K562 (cell line): ENCODE results near the gene ECI2. TPM values are rescaled to one million over a fixed set of nuclear protein-coding genes. Genes with fewer than 3 reads are reported as not detected.

ENCODE experiments used
- ATAC-seq: fragments of 200-7000 bp; cut with Tn5 transposase; 3 replicates; pipeline ENCODE4 v1.9.1; 2020; ENCODE audit warnings: moderate library complexity
- BruUV-seq: library from RNA; stranded (reverse); fragments of 400-500 nt; replicated peaks from 2 replicates; lab custom pipeline; 2021; lab: Mats Ljungman, UMichigan
- CTCF ChIA-PET: fragments of 300-600 bp; formaldehyde crosslinking; extraction: SDS; loops from one replicate; lab custom pipeline; 2021; ENCODE audit warnings: low intra/inter-chr PET ratio; lab: Yijun Ruan, JAX
- POLR2A ChIA-PET: fragments of 300-600, 350-650 bp; sonication (Branson Sonifier 250); formaldehyde crosslinking; extraction: SDS; loops from one replicate; lab custom pipeline; 2021; ENCODE audit warnings: antibody characterized with exemption, inconsistent platforms; lab: Yijun Ruan, JAX
- DNase-seq, 4 experiments: peaks; one replicate each; pipeline versions ENCODE4 v3.0.0 to v3.0.0-alpha.2; 2011 to 2018; ENCODE audit warnings: low spot score in 3 of 4, mixed read lengths in 3 of 4; ENCODE audit errors: extremely low read depth in 1 of 4
- FAIRE-seq: peaks from 2 replicates; lab custom pipeline; 2011; peaks lifted over from hg19 to GRCh38; lab: Jason Lieb, UNC
- H2AFZ ChIP-seq: 2 replicates; pipeline ENCODE4 v1.6.0; 2011; ENCODE audit warnings: low read depth, low read length, control low read depth, inconsistent platforms
- H3K27ac ChIP-seq: fragments of 200-600 bp; 3 replicates; pipeline ENCODE4 v1.8.0; 2011; ENCODE audit warnings: low read depth, mild to moderate bottlenecking, control low read depth, inconsistent platforms, low read length, moderate library complexity, mixed read lengths; ENCODE audit errors: extremely low read depth
- H3K27me3 ChIP-seq, 2 experiments: fragments of 300-600 bp in 1 of 2; 2 replicates in 1 of 2; 3 replicates in 1 of 2; pipeline versions ENCODE4 v1.6.0 to v1.8.0; 2011; ENCODE audit warnings: inconsistent platforms in 2 of 2, low read length in 2 of 2, mild to moderate bottlenecking in 1 of 2, mixed read lengths in 1 of 2, moderate library complexity in 1 of 2; ENCODE audit not compliant: control insufficient read depth in 2 of 2, insufficient read depth in 2 of 2
- H3K36me3 ChIP-seq: fragments of 300-600 bp; 3 replicates; pipeline ENCODE4 v1.8.0; 2011; ENCODE audit warnings: mild to moderate bottlenecking, low read length, inconsistent platforms; ENCODE audit not compliant: control insufficient read depth, insufficient read depth
- H3K4me1 ChIP-seq, 2 experiments: fragments of 200-600 bp in 1 of 2; replicated peaks in 1 of 2; 2 replicates in 1 of 2; 3 replicates in 1 of 2; pipeline versions ENCODE4 v1.5.1 to v1.8.0; 2011; ENCODE audit warnings: inconsistent platforms in 2 of 2, low read length in 2 of 2, mild to moderate bottlenecking in 1 of 2, mixed read lengths in 1 of 2, moderate library complexity in 1 of 2; ENCODE audit not compliant: control insufficient read depth in 2 of 2, insufficient read depth in 2 of 2
- H3K4me2 ChIP-seq: 2 replicates; pipeline ENCODE4 v1.6.1; 2011; ENCODE audit warnings: low read length, control low read depth, inconsistent platforms, mixed read lengths; ENCODE audit not compliant: insufficient read depth
- H3K4me3 ChIP-seq: fragments of 200-600 bp; sonication (generic), shearing (Covaris generic); 2 replicates; pipeline ENCODE4 v1.5.1; 2016; ENCODE audit warnings: control low read depth, inconsistent platforms
- H3K79me2 ChIP-seq: fragments of 200-600 bp; 3 replicates; pipeline ENCODE4 v1.8.0; 2011; ENCODE audit warnings: low read length, inconsistent platforms; ENCODE audit not compliant: control insufficient read depth, insufficient read depth
- H3K9ac ChIP-seq, 2 experiments: 2 replicates each; pipeline versions ENCODE4 v1.6.0 to v1.6.1; 2011; ENCODE audit warnings: low read depth in 2 of 2, low read length in 2 of 2, control low read depth in 1 of 2, inconsistent platforms in 1 of 2, mild to moderate bottlenecking in 1 of 2, mixed read lengths in 1 of 2; ENCODE audit not compliant: insufficient read depth in 1 of 2
- H3K9me1 ChIP-seq: one replicate; pipeline ENCODE4 v1.6.0; 2011; ENCODE audit warnings: inconsistent platforms, mild to moderate bottlenecking, low read length, moderate library complexity; ENCODE audit not compliant: control insufficient read depth, insufficient read depth
- H3K9me3 ChIP-seq: replicated peaks from 2 replicates; pipeline ENCODE4 v1.5.1; 2011; ENCODE audit warnings: low read depth, low read length, inconsistent platforms; ENCODE audit not compliant: control insufficient read depth, insufficient read depth
- H4K20me1 ChIP-seq: replicated peaks from 2 replicates; pipeline ENCODE4 v1.6.1; 2011; ENCODE audit warnings: low read length, inconsistent platforms, mixed read lengths; ENCODE audit not compliant: control insufficient read depth, insufficient read depth
- BRCA1 ChIP-seq, 2 experiments: fragments of 450-650 bp in 1 of 2; sonication (generic) in 1 of 2; formaldehyde crosslinking in 1 of 2; IDR thresholded peaks; 2 replicates each; pipeline versions ENCODE4 v1.5.0 to v1.6.1; 2017 to 2020; ENCODE audit warnings: mild to moderate bottlenecking in 1 of 2, missing genetic modification reagents in 1 of 2
- CC2D1A ChIP-seq: fragments of 450-650 bp; IDR thresholded peaks from 2 replicates; pipeline ENCODE4 v1.6.1; 2017; ENCODE audit warnings: mild to moderate bottlenecking
- CHD2 ChIP-seq: IDR thresholded peaks from 2 replicates; pipeline ENCODE4 v1.6.1; 2011; ENCODE audit warnings: low read depth, low read length
- CREBBP ChIP-seq: IDR thresholded peaks from one replicate; pipeline ENCODE4 v1.6.1; 2012; ENCODE audit warnings: low read depth, mild to moderate bottlenecking, control low read depth, inconsistent platforms, low read length
- ELF1 ChIP-seq: fragments of 200-800 bp; sonication (Bioruptor generic); IDR thresholded peaks from 2 replicates; pipeline ENCODE4 v1.6.1; 2016; ENCODE audit warnings: missing genetic modification characterization, missing compliant biosample characterization
- GTF2E2 ChIP-seq: fragments of 200-800 bp; sonication (Bioruptor generic); IDR thresholded peaks from 2 replicates; pipeline ENCODE4 v1.6.1; 2016; ENCODE audit warnings: missing genetic modification characterization, missing compliant biosample characterization
- HDAC2 ChIP-seq: fragments of 450-650 bp; IDR thresholded peaks from 2 replicates; pipeline ENCODE4 v1.6.1; 2016; ENCODE audit warnings: mild to moderate bottlenecking
- MAFG ChIP-seq: fragments of 450-650 bp; conservative IDR thresholded peaks from 2 replicates; pipeline ENCODE4 v1.6.1; 2016; ENCODE audit warnings: missing genetic modification characterization, missing compliant biosample characterization
- MTA2 ChIP-seq: fragments of 450-650 bp; IDR thresholded peaks from 2 replicates; pipeline ENCODE4 v1.6.1; 2016; ENCODE audit warnings: low read depth
- NELFE ChIP-seq: IDR thresholded peaks from 2 replicates; pipeline ENCODE4 v1.6.1; 2011; ENCODE audit warnings: mild to moderate bottlenecking; ENCODE audit not compliant: insufficient read depth, insufficient read length
- PATZ1 ChIP-seq: fragments of 250-450 bp; sonication (Bioruptor Pico); IDR thresholded peaks from 2 replicates; pipeline ENCODE4 v1.5.0; 2020; ENCODE audit warnings: mild to moderate bottlenecking, borderline replicate concordance
- PML ChIP-seq: IDR thresholded peaks from 2 replicates; pipeline ENCODE4 v1.6.1; 2012; ENCODE audit warnings: low read length, inconsistent platforms
- POLR2AphosphoS5 ChIP-seq: IDR thresholded peaks from 2 replicates; pipeline ENCODE4 v1.6.1; 2011; ENCODE audit warnings: mild to moderate bottlenecking, low read depth, low read length, moderate library complexity; ENCODE audit not compliant: control insufficient read depth, insufficient read depth
- PTRF ChIP-seq: fragments of 450-650 bp; IDR thresholded peaks from 2 replicates; pipeline ENCODE4 v1.6.1; 2016; ENCODE audit warnings: mild to moderate bottlenecking, missing genetic modification characterization, missing compliant biosample characterization
- RHOXF2B ChIP-seq: fragments of 250-450 bp; sonication (Bioruptor Pico); conservative IDR thresholded peaks from 2 replicates; pipeline ENCODE4 v1.5.1; 2021
- SMAD3 ChIP-seq: fragments of 450-650 bp; formaldehyde crosslinking; conservative IDR thresholded peaks from 2 replicates; pipeline ENCODE4 v1.4.0; 2020; ENCODE audit warnings: mild to moderate bottlenecking
- SMAD4 ChIP-seq: fragments of 250-450 bp; sonication (Bioruptor Pico); conservative IDR thresholded peaks from 2 replicates; pipeline ENCODE4 v1.8.0; 2021; ENCODE audit warnings: inconsistent platforms, mild to moderate bottlenecking, moderate library complexity
- TEAD2 ChIP-seq: fragments of 450-650 bp; IDR thresholded peaks from 2 replicates; pipeline ENCODE4 v1.6.1; 2016; ENCODE audit warnings: missing genetic modification characterization, control low read depth, missing compliant biosample characterization
- ZEB2 ChIP-seq: fragments of 450-650 bp; IDR thresholded peaks from 2 replicates; pipeline ENCODE4 v1.6.1; 2016
- ZFP36 ChIP-seq: fragments of 150-350 bp; IDR thresholded peaks from 2 replicates; pipeline ENCODE4 v1.6.1; 2018; ENCODE audit warnings: low read length, low read depth; ENCODE audit not compliant: partially characterized antibody
- ZHX1 ChIP-seq: fragments of 150-350 bp; conservative IDR thresholded peaks from 2 replicates; pipeline ENCODE4 v1.6.1; 2014; ENCODE audit warnings: low read length
- ZNF24 ChIP-seq: fragments of 450-650 bp; IDR thresholded peaks from 2 replicates; pipeline ENCODE4 v1.6.1; 2016
- WGBS: fragments of 100-300 bp; shearing (Covaris generic); methylation state at CpG from one replicate; pipeline ENCODE4 v1.1.6; 2016; ENCODE audit warnings: low coverage, mixed read lengths; ENCODE audit not compliant: insufficient coverage; ENCODE audit errors: missing lambda C conversion rate; 5-methylcytosine and 5-hydroxymethylcytosine counted together
- in situ Hi-C: fragments of 300-500 bp; cut with MboI; formaldehyde crosslinking; loops from 4 replicates; pipeline ENCODE4 v1.15.0; 2018; ENCODE audit warnings: inconsistent platforms, mixed read lengths
- intact Hi-C: fragments of 100-400 bp; cut with micrococcal nuclease; formaldehyde crosslinking; loops from 2 replicates; pipeline ENCODE4 v1.14.2; 2022
- polyA plus RNA-seq, 8 experiments: library from polyadenylated mRNA; depleted of rRNA in 4 of 8; stranded (reverse) in 5 of 8; unstranded in 3 of 8; fragments of >200 nt; fragmentation: Nextera tagmentation in 2 of 8; fragmentation: Illumina TruSeq in 1 of 8; extraction: Ambion mirVana in 2 of 8; extraction: Trizol in 1 of 8; gene quantifications; 2 replicates each; pipeline versions ENCODE4 v1.2.1 to v1.2.3, GENCODE V29; 2011 to 2014; ENCODE audit warnings: inconsistent platforms in 1 of 8, missing spikeins in 1 of 8
- total RNA-seq, 7 experiments: library from RNA; depleted of rRNA in 6 of 7; stranded (reverse); fragments of >200 nt in 6 of 7; fragmentation: Illumina TruSeq in 2 of 7; extraction: Trizol in 2 of 7; gene quantifications; 2 replicates each; pipeline versions ENCODE4 v1.2.1 to v1.2.3, GENCODE V29; 2011 to 2021; ENCODE audit warnings: low replicate concordance in 1 of 7

Gene ECI2
- total and polyA plus RNA-seq, 9 of the 15 experiments (the other 6 are each of a cell fraction or from before 2014, with no cell fraction given), result 80.7 to 377 (median 142) TPM

- DNase-seq, result peak; percentile 31 to 74 (median 52)
- POLR2A ChIA-PET, result interaction anchor here (0.6 to 1.6 kb wide), 6 partner anchors 11 to 217 kb away, joined by 3 to 7 read pairs (median 5); no protein-coding TSS in a partner anchor
- no peaks in the 10 kb centered on the region for H3K27me3 ChIP-seq
- WGBS, result 2% methylated on average over 2 of the region's 2 CpGs
- no peaks in the 10 kb centered on the region for H4K20me1 ChIP-seq
- no peak overlapping the region; the same call in 2 of the 3 replicates for H3K27ac ChIP-seq
- no peaks in the 10 kb centered on the region for H3K9me3 ChIP-seq
- peak; percentile 79 for ATAC-seq
- H3K79me2 ChIP-seq, result no peaks in the 10 kb centered on the region
- no peaks in the 10 kb centered on the region for H3K9me1 ChIP-seq
- no peak overlapping the region for H3K4me3 ChIP-seq
- CTCF ChIA-PET, result no interaction called here
- H2AFZ ChIP-seq, result peak overlapping the region; percentile 7; the same call in 1 of the 2 replicates
- no peak overlapping the region for H3K9ac ChIP-seq
- peaks cover 0 to 29% of the 10 kb centered on the region in 2 experiments; a peak in 3 of 5 replicates for H3K4me1 ChIP-seq
- in situ Hi-C loops, result loop anchor here (10.0 kb wide), 1 partner anchor 432 kb away; no protein-coding TSS in a partner anchor
- no peaks in the 10 kb centered on the region for H3K36me3 ChIP-seq
- no TSS peak for BruUV-seq
- H3K4me2 ChIP-seq, result peak overlapping the region; percentile 56; the same call in 1 of the 2 replicates
- intact Hi-C loops, result no loop called here
- peak; percentile 61 for FAIRE-seq
- TF ChIP-seq NELFE (no peak), CHD2 (no peak), ELF1 (no peak), SMAD3 (CRISPR knock-in tag) (no peak), ZHX1 (no peak), CREBBP (no peak), BRCA1 (IDR thresholded peaks at IDR 0.05) (no peak), BRCA1 (CRISPR knock-in tag; IDR thresholded peaks at IDR 0.05) (no peak), PATZ1 (CRISPR knock-in tag) (no peak), ZEB2 (no peak), POLR2AphosphoS5 (peak; percentile 90), RHOXF2B (CRISPR knock-in tag) (no peak), ZNF24 (no peak), PTRF (tag) (no peak), HDAC2 (peak; percentile 87; the same call in 1 of the 2 replicates), CC2D1A (peak; percentile 87; the same call in 1 of the 2 replicates), GTF2E2 (no peak), SMAD4 (peak; percentile 82), ZFP36 (no peak), MTA2 (peak; percentile 94), TEAD2 (tag) (no peak), MAFG (no peak), PML (peak; percentile 96)
Measured at GRCh38 chr6:4176907-4177306, 41.5 kb upstream of the ECI2 start.
